Glutamatergic neuron (in vitro differentiated cells): Measurements from ENCODE around the gene ACP2. TPM values are rescaled to one million over a fixed set of nuclear protein-coding genes. Genes with fewer than 3 reads are reported as not detected.

Experiments used
- DNase-seq: peaks from one replicate; pipeline ENCODE4 v3.0.0; 2022
- H3K27ac Mint-ChIP-seq: one replicate; pipeline ENCODE4 v1.8.0; 2020; ENCODE audit warnings: mild to moderate bottlenecking, mixed read lengths, inconsistent platforms; ENCODE audit not compliant: unreplicated experiment
- H3K27me3 Mint-ChIP-seq: one replicate; pipeline ENCODE4 v1.8.0; 2020; ENCODE audit warnings: mild to moderate bottlenecking, moderate library complexity, mixed read lengths, inconsistent platforms; ENCODE audit not compliant: unreplicated experiment
- H3K36me3 Mint-ChIP-seq: one replicate; pipeline ENCODE4 v1.8.0; 2020; ENCODE audit warnings: mild to moderate bottlenecking, mixed read lengths, inconsistent platforms; ENCODE audit not compliant: unreplicated experiment
- H3K4me1 Mint-ChIP-seq: one replicate; pipeline ENCODE4 v1.8.0; 2020; ENCODE audit warnings: mild to moderate bottlenecking, low read depth, mixed read lengths, inconsistent platforms; ENCODE audit not compliant: unreplicated experiment
- H3K4me3 Mint-ChIP-seq: one replicate; pipeline ENCODE4 v1.8.0; 2020; ENCODE audit warnings: mild to moderate bottlenecking, mixed read lengths, inconsistent platforms; ENCODE audit not compliant: unreplicated experiment
- H3K9me3 Mint-ChIP-seq: one replicate; pipeline ENCODE4 v1.8.0; 2020; ENCODE audit warnings: mild to moderate bottlenecking, moderate library complexity, mixed read lengths, inconsistent platforms; ENCODE audit not compliant: unreplicated experiment
- total RNA-seq: library from RNA; stranded (reverse); fragmentation: NEBNext Ultra II Directional; extraction: Animal tissue kit (Norgen Biotek cat#: 25700); gene quantifications from one replicate; pipeline ENCODE4 v1.2.1, GENCODE V29; 2021; ENCODE audit not compliant: unreplicated experiment
- TF ChIP-seq, protein P1 (sequence below): fragments of 200-600 bp; sonication (generic); IDR thresholded peaks from one replicate; pipeline ENCODE4 v1.5.0; 2021; ENCODE audit not compliant: partially characterized antibody, unreplicated experiment

ACP2 gene
- total RNA-seq, 1 donor from 2014 or later, result 44.3 TPM

DNA sequence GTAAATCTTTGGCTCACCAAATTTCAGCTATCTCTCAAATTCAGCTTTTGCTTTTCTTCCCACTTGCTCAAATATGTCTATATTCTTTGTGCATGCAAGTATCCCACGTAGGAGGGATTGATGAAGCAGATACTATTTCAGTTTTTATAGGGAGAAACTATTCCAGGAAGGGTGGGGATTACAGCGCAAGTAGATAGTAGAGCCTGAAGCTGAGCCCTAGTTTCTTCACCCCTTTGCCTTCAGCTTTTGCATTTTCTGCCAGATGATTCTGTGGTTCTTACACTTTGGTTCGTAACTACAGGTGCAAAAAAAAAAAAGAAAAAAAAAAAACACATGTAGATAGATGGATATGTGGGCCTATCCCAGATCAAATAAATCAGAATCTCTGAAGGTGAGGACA lies 3.1 kb upstream of the ACP2 start:
- H3K27ac Mint-ChIP-seq, result no peak overlapping the region
- TF ChIP-seq, protein P1, sequence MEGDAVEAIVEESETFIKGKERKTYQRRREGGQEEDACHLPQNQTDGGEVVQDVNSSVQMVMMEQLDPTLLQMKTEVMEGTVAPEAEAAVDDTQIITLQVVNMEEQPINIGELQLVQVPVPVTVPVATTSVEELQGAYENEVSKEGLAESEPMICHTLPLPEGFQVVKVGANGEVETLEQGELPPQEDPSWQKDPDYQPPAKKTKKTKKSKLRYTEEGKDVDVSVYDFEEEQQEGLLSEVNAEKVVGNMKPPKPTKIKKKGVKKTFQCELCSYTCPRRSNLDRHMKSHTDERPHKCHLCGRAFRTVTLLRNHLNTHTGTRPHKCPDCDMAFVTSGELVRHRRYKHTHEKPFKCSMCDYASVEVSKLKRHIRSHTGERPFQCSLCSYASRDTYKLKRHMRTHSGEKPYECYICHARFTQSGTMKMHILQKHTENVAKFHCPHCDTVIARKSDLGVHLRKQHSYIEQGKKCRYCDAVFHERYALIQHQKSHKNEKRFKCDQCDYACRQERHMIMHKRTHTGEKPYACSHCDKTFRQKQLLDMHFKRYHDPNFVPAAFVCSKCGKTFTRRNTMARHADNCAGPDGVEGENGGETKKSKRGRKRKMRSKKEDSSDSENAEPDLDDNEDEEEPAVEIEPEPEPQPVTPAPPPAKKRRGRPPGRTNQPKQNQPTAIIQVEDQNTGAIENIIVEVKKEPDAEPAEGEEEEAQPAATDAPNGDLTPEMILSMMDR, result no peak
- peaks cover 8% of the 10 kb centered on the region for H3K9me3 Mint-ChIP-seq
- peaks cover 4% of the 10 kb centered on the region for H3K27me3 Mint-ChIP-seq
- peaks cover 7% of the 10 kb centered on the region for H3K4me1 Mint-ChIP-seq
- DNase-seq, result no peak
- no peak overlapping the region for H3K4me3 Mint-ChIP-seq
- no peaks in the 10 kb centered on the region for H3K36me3 Mint-ChIP-seq

DNA sequence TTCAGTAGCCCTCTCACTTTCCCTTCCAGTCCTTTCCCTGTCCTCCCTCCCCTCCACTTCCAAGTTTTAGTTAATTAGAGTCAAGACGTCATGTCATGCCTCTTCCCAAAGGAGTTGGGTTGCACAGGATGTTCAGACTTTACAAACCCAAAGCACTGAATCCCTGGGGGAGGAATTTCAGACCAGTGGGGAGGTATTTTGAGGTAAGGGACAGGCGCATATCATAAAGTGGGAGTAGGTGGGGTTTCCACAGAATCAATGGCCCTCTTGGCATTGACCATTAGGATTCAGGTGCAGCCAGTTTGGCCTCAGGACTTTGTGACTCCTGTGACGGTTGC lies 733 bp upstream of the ACP2 start:
- H3K27ac Mint-ChIP-seq, result peak overlapping the region; percentile 100
- H3K4me3 Mint-ChIP-seq, result peak overlapping the region; percentile 99
- H3K9me3 Mint-ChIP-seq, result peaks cover 6% of the 10 kb centered on the region
- no peak for DNase-seq
- H3K4me1 Mint-ChIP-seq, result no peaks in the 10 kb centered on the region
- H3K36me3 Mint-ChIP-seq, result no peaks in the 10 kb centered on the region
- H3K27me3 Mint-ChIP-seq, result peaks cover 3% of the 10 kb centered on the region
- TF ChIP-seq, protein P1, result no peak

DNA sequence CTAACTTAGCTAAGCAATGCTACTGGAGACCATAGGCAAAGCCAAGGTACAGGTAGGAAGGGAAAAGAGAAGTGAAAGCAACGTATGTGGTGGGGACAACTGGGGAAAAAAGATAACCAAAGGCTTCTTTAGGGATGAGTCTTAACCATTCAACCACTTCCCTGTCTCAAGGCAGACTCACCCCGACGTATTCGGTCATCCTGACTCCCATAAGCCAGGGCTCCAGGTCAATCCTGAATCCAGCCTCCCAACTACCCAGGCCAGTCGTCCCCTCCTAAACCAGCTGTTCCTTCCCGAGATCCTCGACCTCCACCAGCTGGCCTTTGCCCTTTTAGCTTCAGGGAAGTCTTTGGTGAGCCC lies 330 bp downstream of the ACP2 start:
- H3K36me3 Mint-ChIP-seq, result no peaks in the 10 kb centered on the region
- peaks cover 3% of the 10 kb centered on the region for H3K27me3 Mint-ChIP-seq
- no peak for DNase-seq
- H3K9me3 Mint-ChIP-seq, result peaks cover 6% of the 10 kb centered on the region
- TF ChIP-seq, protein P1, result no peak
- H3K27ac Mint-ChIP-seq, result peak overlapping the region; percentile 100
- H3K4me1 Mint-ChIP-seq, result no peaks in the 10 kb centered on the region
- peak overlapping the region; percentile 99 for H3K4me3 Mint-ChIP-seq

DNA sequence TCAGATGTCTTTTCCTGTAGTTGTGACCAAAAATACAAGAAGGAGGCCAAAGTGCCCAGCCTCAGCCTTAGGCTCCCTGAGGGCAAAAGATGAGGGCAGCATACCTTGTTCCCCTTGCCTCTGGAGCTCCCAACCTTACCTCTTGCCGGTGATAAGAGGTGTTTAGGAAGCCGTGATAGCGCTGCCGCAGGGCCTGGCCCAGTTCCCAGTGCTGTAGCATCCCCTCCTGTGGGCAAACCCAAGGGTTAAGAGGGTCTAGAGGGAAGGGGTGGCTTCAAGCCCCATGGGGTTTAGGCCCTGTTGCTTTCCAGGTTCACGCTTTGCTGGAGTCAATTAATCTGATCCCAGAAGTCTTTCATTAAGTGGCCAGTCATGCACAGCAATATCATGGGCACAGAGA lies 1.1 kb downstream of the ACP2 start:
- Mint-ChIP-seq H3K36me3 (no peaks in the 10 kb centered on the region), H3K4me1 (no peaks in the 10 kb centered on the region), H3K27me3 (peaks cover 3% of the 10 kb centered on the region), H3K4me3 (peak overlapping the region; percentile 99), H3K9me3 (peaks cover 6% of the 10 kb centered on the region), H3K27ac (no peak overlapping the region)
- TF ChIP-seq, protein P1, result no peak
- DNase-seq, result no peak

DNA sequence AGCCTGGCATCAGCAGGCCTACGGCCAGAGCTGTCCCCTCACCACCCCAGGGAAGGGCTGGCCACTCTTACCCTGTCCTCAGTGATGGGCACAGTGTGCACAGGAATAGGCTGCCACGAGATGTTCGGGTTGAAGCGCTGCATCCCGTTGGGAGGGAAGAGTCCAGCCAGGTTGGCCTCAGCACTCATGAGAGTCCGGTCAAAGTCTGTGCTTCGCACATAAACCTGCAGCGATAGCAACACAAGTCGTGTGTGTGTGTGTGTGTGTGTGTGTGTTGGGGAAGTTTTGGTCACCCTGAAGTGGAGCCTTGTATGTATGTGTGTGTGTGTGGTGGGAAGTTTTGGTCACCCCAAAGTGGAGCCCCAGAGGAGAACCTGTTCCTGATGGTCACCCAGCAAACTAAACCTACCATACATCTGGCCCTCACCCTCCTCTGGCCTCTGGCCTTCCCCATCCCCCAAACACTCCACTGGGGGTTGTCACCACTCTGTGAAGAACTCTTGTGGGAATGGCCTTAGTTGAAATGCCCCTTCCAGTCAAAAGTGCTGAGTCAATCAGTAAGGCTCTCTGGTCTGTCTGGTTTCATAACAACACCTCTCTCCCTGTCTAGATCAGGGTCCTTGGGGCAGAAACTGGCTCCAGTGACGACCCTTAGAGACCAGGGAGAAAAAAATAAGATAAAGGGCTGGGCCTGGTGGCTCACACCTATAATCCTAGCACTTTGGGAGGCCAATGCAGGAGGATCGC lies 2.8 kb downstream of the ACP2 start:
- DNase-seq, result no peak
- Mint-ChIP-seq H3K27ac (no peak overlapping the region), H3K4me1 (no peaks in the 10 kb centered on the region), H3K36me3 (no peaks in the 10 kb centered on the region), H3K27me3 (peaks cover 3% of the 10 kb centered on the region), H3K9me3 (peaks cover 13% of the 10 kb centered on the region), H3K4me3 (no peak overlapping the region)
- TF ChIP-seq, protein P1, result no peak
